Adrenal gland (tissue), 12 donors: Measurements from ENCODE around the gene SLC39A2. TPM values are rescaled to one million over a fixed set of nuclear protein-coding genes. Genes with fewer than 3 reads are reported as not detected.
"Not testable (repeated sequence)": the region's sequence is repeated elsewhere in the genome, so short reads cannot be mapped to it uniquely, and the experiment has no call there.

ENCODE experiments used
- DNase-seq, 7 donors: peaks; one replicate each; pipeline ENCODE4 v3.0.0-alpha.2; 2019 to 2020
- H3K27ac ChIP-seq, 5 donors: fragments of 200-600 bp; sonication (generic) in 4 of 5; 1 replicate in 3 of 5; 2 replicates in 2 of 5; pipeline versions ENCODE4 v1.5.1 to v1.8.0; 2016 to 2020; ENCODE audit warnings: mild to moderate bottlenecking in 1 of 5
- H3K27me3 ChIP-seq: fragments of 200-600 bp; 2 replicates; pipeline ENCODE4 v1.8.0; 2021
- H3K36me3 ChIP-seq, 2 donors: fragments of 200-600 bp; replicated peaks in 1 of 2; 1 replicate in 1 of 2; 2 replicates in 1 of 2; pipeline versions ENCODE4 v1.5.1 to v1.8.0; 2018 to 2022
- H3K4me1 ChIP-seq, 2 donors: fragments of 200-600 bp; replicated peaks in 1 of 2; 1 replicate in 1 of 2; 2 replicates in 1 of 2; pipeline versions ENCODE4 v1.5.1 to v1.8.0; 2018 to 2021
- H3K4me3 ChIP-seq, 4 donors: fragments of 200-600 bp; sonication (generic) in 3 of 4; one replicate each; pipeline ENCODE4 v1.5.1; 2016 to 2018
- H3K9me3 ChIP-seq, 3 donors: fragments of 200-600 bp; sonication (generic) in 1 of 3; replicated peaks in 1 of 3; 1 replicate in 2 of 3; 2 replicates in 1 of 3; pipeline versions ENCODE4 v1.5.1 to v1.8.0; 2016 to 2021
- POLR2A ChIP-seq, 2 donors: fragments of 450-650 bp; IDR thresholded peaks; one replicate each; pipeline ENCODE4 v1.6.1; 2017; ENCODE audit warnings: antibody characterized with exemption in 2 of 2, mild to moderate bottlenecking in 2 of 2, moderate library complexity in 1 of 2
- WGBS, 4 donors: extraction: QIAGEN DNeasy Blood & Tissue Kit in 2 of 4; methylation state at CpG; one replicate each; pipeline versions ENCODE4 v1.1.5 to v1.1.7; 2013 to 2017; 5-methylcytosine and 5-hydroxymethylcytosine counted together
- intact Hi-C, 2 donors: fragments of 100-400 bp; cut with DNase I; formaldehyde crosslinking; loops; one replicate each; pipeline versions ENCODE4 v1.14.1 to v1.15.0; 2022 to 2023
- polyA plus RNA-seq, 3 donors: library from polyadenylated mRNA; stranded (reverse); fragments of 200-250 nt in 2 of 3; fragments of 350-450 nt in 1 of 3; fragmentation: Illumina TruSeq in 1 of 3; extraction: RNeasy Lipid Tissue Mini Kit (QIAGEN cat#74804) in 1 of 3; gene quantifications; one replicate each; pipeline ENCODE4 v1.2.3, GENCODE V29; 2013 to 2014
- total RNA-seq, 9 donors: library from RNA; depleted of rRNA in 4 of 9; stranded (reverse); fragments of >200 nt in 4 of 9; fragments of 120-200 nt in 1 of 9; fragmentation: NEBNext Ultra II Directional in 1 of 9; extraction: Animal tissue kit (Norgen Biotek cat#: 25700) in 1 of 9; gene quantifications; one replicate each; pipeline versions ENCODE4 v1.1.0 to v1.2.4, GENCODE V29; 2013 to 2023
- TF ChIP-seq, protein P1 (sequence below), 6 experiments: fragments of 450-650 bp in 4 of 6; fragments of 200-600 bp in 2 of 6; sonication (generic) in 1 of 6; IDR thresholded peaks; 1 replicate in 5 of 6; 2 replicates in 1 of 6; pipeline versions ENCODE4 v1.5.1 to v1.8.0; 2016 to 2021; ENCODE audit warnings: antibody characterized with exemption in 6 of 6, mild to moderate bottlenecking in 2 of 6, moderate library complexity in 1 of 6
- donor health status: healthy with polysubstance abuse.
- donor health status: Bipolar disorder and iron deficiency.
- donor health status: DM: yes; HTN: yes; CAD: no.
- donor health status: DM: no; HTN: no; CAD: no.
- donor health status: DM: no; HTN: no; CAD: no.
- donor health status: DM: yes; HTN: yes; CAD: no.

Gene SLC39A2
- total and polyA plus RNA-seq, 12 donors = 0.24 to 0.29 TPM; not detected in 10

- Histone ChIP-seq H3K36me3 (no peaks in the 10 kb centered on the region), H3K27me3 (no peaks in the 10 kb centered on the region), H3K27ac (no peak overlapping the region), H3K9me3 (no peaks in the 10 kb centered on the region), H3K4me1 (peaks cover 5 to 11% of the 10 kb centered on the region in 2 donors), H3K4me3 (no peak overlapping the region)
- no peak for DNase-seq
- intact Hi-C loops = no loop called here
- WGBS, 4 donors = 83 to 89% (median 86%) methylated on average over 2 of the region's 2 CpGs
- TF ChIP-seq, protein P1, sequence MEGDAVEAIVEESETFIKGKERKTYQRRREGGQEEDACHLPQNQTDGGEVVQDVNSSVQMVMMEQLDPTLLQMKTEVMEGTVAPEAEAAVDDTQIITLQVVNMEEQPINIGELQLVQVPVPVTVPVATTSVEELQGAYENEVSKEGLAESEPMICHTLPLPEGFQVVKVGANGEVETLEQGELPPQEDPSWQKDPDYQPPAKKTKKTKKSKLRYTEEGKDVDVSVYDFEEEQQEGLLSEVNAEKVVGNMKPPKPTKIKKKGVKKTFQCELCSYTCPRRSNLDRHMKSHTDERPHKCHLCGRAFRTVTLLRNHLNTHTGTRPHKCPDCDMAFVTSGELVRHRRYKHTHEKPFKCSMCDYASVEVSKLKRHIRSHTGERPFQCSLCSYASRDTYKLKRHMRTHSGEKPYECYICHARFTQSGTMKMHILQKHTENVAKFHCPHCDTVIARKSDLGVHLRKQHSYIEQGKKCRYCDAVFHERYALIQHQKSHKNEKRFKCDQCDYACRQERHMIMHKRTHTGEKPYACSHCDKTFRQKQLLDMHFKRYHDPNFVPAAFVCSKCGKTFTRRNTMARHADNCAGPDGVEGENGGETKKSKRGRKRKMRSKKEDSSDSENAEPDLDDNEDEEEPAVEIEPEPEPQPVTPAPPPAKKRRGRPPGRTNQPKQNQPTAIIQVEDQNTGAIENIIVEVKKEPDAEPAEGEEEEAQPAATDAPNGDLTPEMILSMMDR (IDR thresholded peaks at IDR 0.05) = no peak
- no peak for TF ChIP-seq POLR2A (IDR thresholded peaks at IDR 0.05)
These were observed 16.3 kb upstream of the SLC39A2 start for GRCh38 chr14:20982646-20983369.

GRCh38 chr14:20985650-20986049 is 13.4 kb upstream of the SLC39A2 start:
- H3K27me3 ChIP-seq, H3K9me3 ChIP-seq, DNase-seq, H3K36me3 ChIP-seq, H3K27ac ChIP-seq, intact Hi-C loops, H3K4me3 ChIP-seq: not testable (repeated sequence)
- H3K4me1 ChIP-seq = peaks cover 15 to 21% of the 10 kb centered on the region in 2 donors
- 85 to 92% (median 89%) methylated on average over 4 of the region's 4 CpGs for WGBS, 4 donors

DNA sequence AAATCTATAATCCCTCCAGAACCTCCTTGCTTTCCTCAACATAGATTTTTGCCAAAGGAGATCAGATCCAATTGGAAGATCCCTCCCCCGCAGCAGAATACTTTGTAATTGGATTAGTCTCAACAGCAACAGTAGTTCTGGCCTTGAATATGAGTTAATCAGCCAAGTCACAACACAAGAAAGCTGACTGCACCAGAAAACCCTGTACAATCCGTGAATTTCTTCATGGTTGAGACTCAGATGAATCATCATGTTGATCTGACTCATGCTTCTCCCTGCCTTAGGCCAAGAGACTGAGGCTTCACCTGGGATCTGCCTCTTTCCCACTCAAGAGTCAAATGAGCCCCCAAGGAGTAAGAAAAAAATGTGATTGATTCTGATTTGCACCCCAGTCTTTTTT is 12.3 kb upstream of the SLC39A2 start:
- DNase-seq = peak; percentile 47 to 80 (median 68)
- no peak for TF ChIP-seq POLR2A (IDR thresholded peaks at IDR 0.05)
- TF ChIP-seq, protein P1 (IDR thresholded peaks at IDR 0.05) = no peak
- Histone ChIP-seq H3K4me1 (peaks cover 22 to 33% of the 10 kb centered on the region in 2 donors), H3K36me3 (peaks cover 0 to 3% of the 10 kb centered on the region in 2 donors), H3K27me3 (no peaks in the 10 kb centered on the region), H3K27ac (peak overlapping the region in 4 of 5 donors; percentile 72 to 86 (median 78)), H3K9me3 (no peaks in the 10 kb centered on the region), H3K4me3 (no peak overlapping the region)
- WGBS, 4 donors = 14 to 26% (median 18%) methylated on average over 2 of the region's 2 CpGs
- intact Hi-C loops = no loop called here

DNA sequence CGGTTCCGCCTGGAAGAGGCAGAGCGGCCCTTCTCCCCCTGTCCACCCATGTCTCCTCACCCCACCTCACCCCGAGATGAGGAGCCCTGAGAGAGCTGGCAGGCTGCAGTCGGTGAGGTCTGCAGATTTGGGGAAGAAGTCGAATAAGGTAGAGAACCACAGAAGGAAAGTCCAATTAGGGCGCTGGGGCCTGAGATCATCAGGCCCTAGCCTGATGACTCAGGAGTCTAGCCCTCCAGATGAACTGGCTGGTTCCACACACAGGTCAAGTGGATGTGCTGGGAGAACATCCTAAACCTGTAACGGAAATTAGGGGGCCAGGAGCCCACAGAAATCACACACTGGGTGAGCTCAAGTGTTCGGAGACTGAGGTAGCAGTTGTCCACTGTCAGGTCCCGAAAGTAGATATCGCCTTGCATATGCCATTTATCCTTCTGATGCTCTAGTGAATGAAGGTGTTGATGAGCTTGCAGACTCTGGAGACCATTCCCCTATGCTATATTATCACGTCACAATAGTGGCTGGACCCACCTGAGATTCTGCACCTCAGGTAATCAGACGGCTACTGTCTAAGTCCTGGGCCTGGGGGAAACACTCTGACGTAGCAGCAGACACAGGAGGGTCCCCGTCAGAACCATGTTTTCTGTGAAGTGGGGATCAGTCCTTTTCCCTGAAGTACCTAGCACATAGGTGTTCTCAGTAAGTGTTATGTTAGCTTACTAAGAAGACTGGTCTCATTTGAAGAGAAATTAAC is 10.2 kb upstream of the SLC39A2 start:
- TF ChIP-seq POLR2A (IDR thresholded peaks at IDR 0.05) = no peak
- TF ChIP-seq, protein P1 (IDR thresholded peaks at IDR 0.05) = no peak
- Histone ChIP-seq H3K9me3 (no peaks in the 10 kb centered on the region), H3K4me3 (peak overlapping the region in 1 of 4 donors; percentile 88), H3K4me1 (peaks cover 22 to 39% of the 10 kb centered on the region in 2 donors), H3K36me3 (peaks cover 0 to 24% of the 10 kb centered on the region in 2 donors), H3K27me3 (no peaks in the 10 kb centered on the region), H3K27ac (peak overlapping the region in 4 of 5 donors; percentile 48 to 90 (median 86))
- no peak for DNase-seq
- intact Hi-C loops = no loop called here
- 78 to 92% (median 90%) methylated on average over 14 to 15 of the region's 15 CpGs for WGBS, 4 donors
